B cell (primary cell): ENCODE data around the gene MYOM1. TPM values are rescaled to one million over a fixed set of nuclear protein-coding genes. Genes with fewer than 3 reads are reported as not detected.

ENCODE experiments used
- ATAC-seq: fragments of 200-7000 bp; cut with Tn5 transposase; one replicate; pipeline ENCODE4 v1.10.0; 2021; ENCODE audit warnings: low read depth, mild to moderate bottlenecking, moderate number of reproducible peaks, moderate library complexity
- CTCF ChIA-PET: fragments of 350-600 bp; sonication (Branson Sonifier 250); formaldehyde crosslinking; loops from one replicate; lab custom pipeline; 2021; ENCODE audit warnings: antibody characterized with exemption, inconsistent platforms; lab: Charles Lee
- POLR2A ChIA-PET: fragments of 350-600 bp; sonication (Branson Sonifier 250); formaldehyde crosslinking; loops from one replicate; lab custom pipeline; 2021; ENCODE audit warnings: antibody characterized with exemption; lab: Charles Lee
- DNase-seq: peaks from one replicate; pipeline ENCODE4 v3.0.0; 2013
- H2AFZ ChIP-seq: 2 replicates; pipeline ENCODE4 v1.6.1; 2012; ENCODE audit warnings: mild to moderate bottlenecking, low read depth, low read length; ENCODE audit not compliant: insufficient read depth, poor library complexity, severe bottlenecking
- H3K27ac ChIP-seq, 2 donors: 1 replicate in 1 of 2; 2 replicates in 1 of 2; pipeline ENCODE4 v1.5.1; 2012 to 2013; ENCODE audit warnings: low read length in 2 of 2, mild to moderate bottlenecking in 2 of 2, moderate library complexity in 1 of 2
- H3K27me3 ChIP-seq, 4 experiments: fragments of 200-600 bp in 1 of 4; sonication (generic) in 1 of 4; replicated peaks in 1 of 4; 1 replicate in 2 of 4; 2 replicates in 2 of 4; pipeline versions ENCODE4 v1.6.1 to v1.7.0; 2013 to 2016; ENCODE audit warnings: low read length in 3 of 4, mild to moderate bottlenecking in 2 of 4, mixed read lengths in 1 of 4, moderate library complexity in 1 of 4; ENCODE audit not compliant: insufficient read depth in 4 of 4, control insufficient read depth in 3 of 4; ENCODE audit errors: control extremely low read depth in 1 of 4
- H3K36me3 ChIP-seq, 2 experiments: replicated peaks in 1 of 2; 1 replicate in 1 of 2; 2 replicates in 1 of 2; pipeline versions ENCODE4 v1.6.1 to v1.7.1; 2013; ENCODE audit warnings: low read length in 1 of 2; ENCODE audit not compliant: insufficient read depth in 2 of 2, control insufficient read depth in 1 of 2; ENCODE audit errors: control extremely low read depth in 1 of 2, extremely low read depth in 1 of 2
- H3K4me1 ChIP-seq, 2 donors: fragments of 200-600 bp in 1 of 2; sonication (generic) in 1 of 2; 1 replicate in 1 of 2; 2 replicates in 1 of 2; pipeline versions ENCODE4 v1.5.1 to v1.6.1; 2013 to 2017; ENCODE audit warnings: low read length in 2 of 2; ENCODE audit not compliant: control insufficient read depth in 2 of 2, insufficient read depth in 2 of 2
- H3K4me2 ChIP-seq: replicated peaks from 2 replicates; pipeline ENCODE3; 2012; ENCODE audit warnings: mild to moderate bottlenecking, low read depth, low read length; ENCODE audit not compliant: poor library complexity, severe bottlenecking
- H3K4me3 ChIP-seq, 5 experiments: fragments of 200-600 bp in 1 of 5; sonication (generic) in 1 of 5; 1 replicate in 3 of 5; 2 replicates in 2 of 5; pipeline versions ENCODE4 v1.5.1 to v1.7.0; 2011 to 2016; ENCODE audit warnings: low read length in 4 of 5, mild to moderate bottlenecking in 4 of 5, low read depth in 2 of 5, control low read depth in 1 of 5, moderate library complexity in 1 of 5; ENCODE audit not compliant: insufficient read depth in 1 of 5; ENCODE audit errors: control extremely low read depth in 1 of 5, extremely low read depth in 1 of 5
- H3K79me2 ChIP-seq: fragments of 200-600 bp; sonication (generic); one replicate; pipeline ENCODE4 v1.6.0; 2016; ENCODE audit warnings: low read length; ENCODE audit not compliant: control insufficient read depth, insufficient read depth
- H3K9ac ChIP-seq: fragments of 200-600 bp; sonication (generic); 2 replicates; pipeline ENCODE4 v1.6.1; 2017; ENCODE audit warnings: mild to moderate bottlenecking, low read length, moderate library complexity
- H3K9me3 ChIP-seq, 3 donors: one replicate each; pipeline versions ENCODE4 v1.6.1 to v1.7.1; 2013; ENCODE audit warnings: low read length in 2 of 3; ENCODE audit not compliant: control insufficient read depth in 2 of 3, insufficient read depth in 1 of 3; ENCODE audit errors: control extremely low read depth in 1 of 3
- H4K20me1 ChIP-seq: 2 replicates; pipeline ENCODE4 v1.6.0; 2012; ENCODE audit warnings: mild to moderate bottlenecking, low read length; ENCODE audit not compliant: insufficient read depth, control insufficient read depth, poor library complexity, severe bottlenecking
- H3K27ac Mint-ChIP-seq: one replicate; pipeline ENCODE4 v1.8.0; 2021; ENCODE audit warnings: mixed read lengths
- H3K27me3 Mint-ChIP-seq: one replicate; pipeline ENCODE4 v1.8.0; 2021; ENCODE audit warnings: mixed read lengths
- H3K4me1 Mint-ChIP-seq: one replicate; pipeline ENCODE4 v1.8.0; 2021; ENCODE audit warnings: mixed read lengths
- H3K4me3 Mint-ChIP-seq: one replicate; pipeline ENCODE4 v1.8.0; 2021; ENCODE audit warnings: mixed read lengths
- H3K9me3 Mint-ChIP-seq: one replicate; pipeline ENCODE4 v1.8.0; 2022; ENCODE audit warnings: mixed read lengths; ENCODE audit not compliant: insufficient read depth
- CTCF ChIP-seq: fragments of 200-600 bp; IDR thresholded peaks from one replicate; pipeline ENCODE4 v1.8.0; 2022; ENCODE audit warnings: antibody characterized with exemption, mild to moderate bottlenecking
- EZH2 ChIP-seq: IDR thresholded peaks from 2 replicates; pipeline ENCODE4 v1.6.1; 2012; ENCODE audit warnings: borderline replicate concordance, low read depth, mild to moderate bottlenecking, moderate library complexity, low read length; ENCODE audit not compliant: insufficient read depth, poor library complexity, severe bottlenecking
- WGBS: methylation state at CpG from one replicate; pipeline ENCODE4 v1.1.5; 2013; ENCODE audit warnings: missing lambda C conversion rate; ENCODE audit not compliant: insufficient coverage; 5-methylcytosine and 5-hydroxymethylcytosine counted together
- intact Hi-C: fragments of 100-400 bp; cut with micrococcal nuclease; formaldehyde crosslinking; loops from one replicate; pipeline ENCODE4 v1.10.0; 2022
- polyA plus RNA-seq: library from polyadenylated mRNA; depleted of rRNA; stranded (reverse); fragments of >200 nt; gene quantifications from 2 replicates; pipeline ENCODE4 v1.2.3, GENCODE V29; 2012
- total RNA-seq, 2 donors: library from RNA; stranded (reverse); fragments of 120-200 nt in 1 of 2; gene quantifications; 1 replicate in 1 of 2; 2 replicates in 1 of 2; pipeline versions ENCODE4 v1.2.3 to v1.2.4, GENCODE V29; 2013 to 2022

MYOM1 gene
- total and polyA plus RNA-seq, 2 donors (not counting 1 experiment from before 2014, with no cell fraction given) = 1.5 to 12.8 TPM

- Histone ChIP-seq H3K36me3 (no peaks in the 10 kb centered on the region), H3K27me3 (no peaks in the 10 kb centered on the region), H4K20me1 (no peaks in the 10 kb centered on the region), H2AFZ (no peak overlapping the region), H3K27ac (no peak overlapping the region), H3K9ac (no peak overlapping the region), H3K79me2 (no peaks in the 10 kb centered on the region), H3K4me3 (no peak overlapping the region), H3K9me3 (no peaks in the 10 kb centered on the region), H3K4me2 (no peak overlapping the region), H3K4me1 (no peaks in the 10 kb centered on the region)
- intact Hi-C loops = no loop called here
- H3K4me3 Mint-ChIP-seq = no peak overlapping the region
- no CpG with 5 or more reads among the region's 1 CpG for WGBS
- POLR2A ChIA-PET = no interaction called here
- CTCF ChIA-PET = no interaction called here
- H3K27me3 Mint-ChIP-seq = no peaks in the 10 kb centered on the region
- DNase-seq = no peak
- TF ChIP-seq CTCF (no peak), EZH2 (no peak)
- H3K27ac Mint-ChIP-seq = no peak overlapping the region
- no peaks in the 10 kb centered on the region for H3K4me1 Mint-ChIP-seq
- ATAC-seq = no peak
- no peaks in the 10 kb centered on the region for H3K9me3 Mint-ChIP-seq
These were observed 116.8 kb downstream of the MYOM1 start for GRCh38 chr18:3102983-3103382.

GRCh38 chr18:3100498-3101132 is 119.2 kb downstream of the MYOM1 start:
- intact Hi-C loops = no loop called here
- no peaks in the 10 kb centered on the region for H3K9me3 Mint-ChIP-seq
- no peak for DNase-seq
- H3K4me1 Mint-ChIP-seq = no peaks in the 10 kb centered on the region
- no peaks in the 10 kb centered on the region for H3K27me3 Mint-ChIP-seq
- Histone ChIP-seq H3K27me3 (no peaks in the 10 kb centered on the region), H4K20me1 (no peaks in the 10 kb centered on the region), H3K36me3 (no peaks in the 10 kb centered on the region), H3K4me2 (no peak overlapping the region), H3K27ac (no peak overlapping the region), H3K79me2 (no peaks in the 10 kb centered on the region), H3K4me3 (no peak overlapping the region), H2AFZ (no peak overlapping the region), H3K9me3 (no peaks in the 10 kb centered on the region), H3K9ac (no peak overlapping the region), H3K4me1 (no peaks in the 10 kb centered on the region)
- POLR2A ChIA-PET = no interaction called here
- no peak for ATAC-seq
- H3K27ac Mint-ChIP-seq = no peak overlapping the region
- WGBS = 91% methylated on average over 1 of the region's 3 CpGs
- CTCF ChIA-PET = interaction anchor here (1.1 to 2.0 kb wide), 3 partner anchors 12 to 145 kb away, joined by 3 to 13 read pairs (median 3); no protein-coding TSS in a partner anchor
- TF ChIP-seq EZH2 (no peak), CTCF (no peak)
- H3K4me3 Mint-ChIP-seq = no peak overlapping the region
